Astrocyte (in vitro differentiated cells and primary cell): ENCODE data around the gene HTR2B.

ENCODE experiments used
- CTCF ChIP-seq: IDR thresholded peaks from 2 replicates; pipeline ENCODE4 v1.5.1; 2011; ENCODE audit warnings: low read depth, mild to moderate bottlenecking, inconsistent platforms, low read length, moderate library complexity; ENCODE audit not compliant: insufficient read depth
- EZH2 ChIP-seq: IDR thresholded peaks from 2 replicates; pipeline ENCODE4 v1.6.1; 2012; ENCODE audit warnings: mild to moderate bottlenecking, low read length, inconsistent platforms; ENCODE audit not compliant: insufficient read depth

GRCh38 chr2:231129216-231129615, 4.4 kb upstream of the HTR2B start:
- TF ChIP-seq CTCF (no peak), EZH2 (no peak)
